HL-60/S4 treated with phorbol 12-myristate 13-acetate at 8.2 ng/mL for 4 days and 3 days (cell line): ENCODE measurements around the gene LINGO1.

Experiments
- in situ Hi-C: fragments of 300-500 bp; cut with MboI; formaldehyde crosslinking; loops from 2 replicates; pipeline ENCODE4 v1.15.0; 2022; ENCODE audit warnings: low sequenced_read_pairs

Gene LINGO1, protein sequence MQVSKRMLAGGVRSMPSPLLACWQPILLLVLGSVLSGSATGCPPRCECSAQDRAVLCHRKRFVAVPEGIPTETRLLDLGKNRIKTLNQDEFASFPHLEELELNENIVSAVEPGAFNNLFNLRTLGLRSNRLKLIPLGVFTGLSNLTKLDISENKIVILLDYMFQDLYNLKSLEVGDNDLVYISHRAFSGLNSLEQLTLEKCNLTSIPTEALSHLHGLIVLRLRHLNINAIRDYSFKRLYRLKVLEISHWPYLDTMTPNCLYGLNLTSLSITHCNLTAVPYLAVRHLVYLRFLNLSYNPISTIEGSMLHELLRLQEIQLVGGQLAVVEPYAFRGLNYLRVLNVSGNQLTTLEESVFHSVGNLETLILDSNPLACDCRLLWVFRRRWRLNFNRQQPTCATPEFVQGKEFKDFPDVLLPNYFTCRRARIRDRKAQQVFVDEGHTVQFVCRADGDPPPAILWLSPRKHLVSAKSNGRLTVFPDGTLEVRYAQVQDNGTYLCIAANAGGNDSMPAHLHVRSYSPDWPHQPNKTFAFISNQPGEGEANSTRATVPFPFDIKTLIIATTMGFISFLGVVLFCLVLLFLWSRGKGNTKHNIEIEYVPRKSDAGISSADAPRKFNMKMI

GRCh38 chr15:77632534-77633133, at the start of gene LINGO1:
Gene LINGO1 (minus strand): TSS chr15:77632912. CDS start chr15:77632315, 597 bp downstream.
- in situ Hi-C loops, result no loop called here

DNA sequence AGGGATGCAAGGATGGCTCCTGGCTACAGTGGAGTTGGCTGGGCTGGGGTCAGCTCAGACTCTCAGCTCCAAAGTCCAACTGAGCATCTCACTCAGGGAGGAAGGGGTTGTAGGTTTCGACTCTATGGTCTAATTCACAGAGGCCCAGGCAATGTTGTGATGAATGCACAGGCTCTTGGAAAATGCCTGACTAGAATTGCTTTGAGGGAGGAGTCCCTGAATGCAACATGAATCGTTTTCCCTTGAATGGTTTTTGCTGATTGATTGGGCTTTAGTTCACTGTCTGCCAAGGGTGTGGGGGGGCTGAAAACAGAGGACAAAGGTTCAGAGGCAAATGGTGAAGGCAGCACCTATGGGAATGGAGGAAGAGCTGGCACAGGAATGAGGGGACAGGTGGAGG, 48.6 kb upstream of the LINGO1 start:
- in situ Hi-C loops, result no loop called here

DNA sequence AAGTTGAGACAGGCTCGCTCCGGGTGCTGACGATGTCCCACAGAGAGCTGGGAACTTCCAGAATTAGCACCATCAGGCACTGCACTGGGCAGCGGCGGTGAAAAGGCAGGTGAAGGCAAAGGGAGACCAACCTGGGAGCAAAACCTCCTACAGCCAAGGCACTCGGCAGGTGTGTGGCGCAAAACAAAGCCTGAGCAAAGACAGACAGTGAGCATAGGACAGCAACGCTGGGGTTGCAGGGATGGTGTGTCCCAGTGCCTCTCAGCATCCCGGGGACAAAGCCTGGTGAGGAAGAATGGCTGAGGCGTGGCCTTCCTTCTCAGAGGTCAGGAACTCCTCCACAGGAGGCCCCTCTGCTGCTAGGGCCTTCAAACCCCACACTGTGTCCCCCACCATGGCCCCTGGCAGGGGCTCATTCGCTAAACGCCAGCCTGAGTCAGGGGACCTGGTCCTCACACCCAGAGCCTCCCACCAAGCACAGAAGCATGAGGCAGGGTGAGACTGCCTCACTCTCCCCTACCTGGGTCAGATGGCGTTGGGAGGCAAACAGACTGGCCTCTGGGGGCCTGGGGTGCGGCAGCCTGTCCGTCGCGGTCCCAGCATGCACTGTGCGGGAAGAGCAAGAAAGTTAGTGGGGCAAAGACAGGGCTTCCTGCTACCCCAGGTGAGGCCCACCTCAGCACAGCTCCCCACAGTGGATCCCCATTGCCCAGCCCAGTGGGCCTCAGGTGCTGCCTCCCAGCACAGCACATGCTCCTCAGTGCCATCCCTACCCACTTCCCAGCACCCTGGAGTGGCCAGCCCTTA, 44.1 kb upstream of the LINGO1 start:
- in situ Hi-C loops, result no loop called here

DNA sequence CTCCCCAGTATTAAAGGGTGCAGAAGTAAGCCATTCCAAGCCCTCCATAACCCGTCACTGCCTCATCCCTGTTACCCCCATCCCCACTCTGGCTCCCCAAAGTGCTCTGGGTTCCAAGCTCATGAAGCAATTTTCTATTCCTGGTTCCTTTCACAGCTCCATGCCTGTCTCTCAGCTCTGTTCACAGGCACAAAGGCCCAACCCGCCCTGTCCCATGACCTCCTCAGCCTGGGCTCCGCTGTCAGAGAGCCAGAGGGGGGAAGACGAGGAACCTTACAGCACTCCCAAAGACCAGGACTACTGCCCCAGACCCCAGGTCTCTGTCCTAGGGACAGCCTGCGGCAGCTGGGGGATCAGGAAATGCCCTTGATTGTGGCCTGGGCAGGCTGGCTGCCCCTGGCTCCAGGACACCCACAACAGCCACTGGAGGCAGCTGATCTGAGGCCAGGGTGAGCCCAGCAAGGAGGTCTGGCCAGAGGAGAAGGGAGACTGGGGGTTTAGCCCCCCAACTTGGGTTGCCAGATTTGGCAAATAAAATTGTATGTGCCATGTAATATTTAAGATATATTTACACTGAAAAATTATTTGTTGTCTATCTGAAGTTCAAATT, 43.2 kb upstream of the LINGO1 start:
- in situ Hi-C loops, result no loop called here

DNA sequence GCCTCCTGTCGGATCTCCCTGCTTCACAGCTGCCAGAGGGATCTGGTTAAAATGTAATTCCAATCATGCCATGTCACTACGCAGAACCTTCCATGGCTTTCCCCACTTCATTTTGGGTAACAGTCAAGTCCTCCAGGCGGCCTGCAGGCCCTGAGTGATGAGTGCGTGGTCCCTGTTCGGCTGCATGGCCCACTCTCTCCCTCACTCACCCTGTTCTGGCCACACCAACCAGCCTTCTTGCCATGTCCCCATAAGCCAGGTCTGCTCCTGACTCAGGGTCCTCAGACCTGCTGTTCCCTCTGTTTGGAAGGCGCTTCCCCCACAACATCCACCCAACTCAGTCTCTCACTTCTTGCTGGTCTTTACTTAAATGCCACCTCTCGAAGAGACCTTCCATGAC, 41.6 kb upstream of the LINGO1 start:
- in situ Hi-C loops, result no loop called here

DNA sequence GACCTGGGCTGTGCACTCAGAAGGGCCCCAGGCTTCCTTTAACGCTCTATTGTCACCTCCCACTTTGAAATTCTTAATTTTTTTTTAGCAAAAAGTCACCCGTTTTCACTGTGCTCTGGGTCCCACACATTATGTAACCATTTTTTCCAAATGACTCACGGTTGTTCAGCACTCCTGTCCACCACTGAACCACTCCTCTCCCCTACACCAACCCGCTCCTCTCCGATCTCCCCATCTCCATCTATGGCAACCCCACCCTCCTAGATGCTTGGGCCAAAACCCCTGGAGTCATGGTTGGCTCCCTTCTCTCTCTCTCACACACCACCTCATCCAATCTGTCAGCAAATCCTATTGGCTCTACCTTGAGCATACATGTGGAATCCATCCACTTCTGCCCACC, 41.2 kb upstream of the LINGO1 start:
- in situ Hi-C loops, result no loop called here

DNA sequence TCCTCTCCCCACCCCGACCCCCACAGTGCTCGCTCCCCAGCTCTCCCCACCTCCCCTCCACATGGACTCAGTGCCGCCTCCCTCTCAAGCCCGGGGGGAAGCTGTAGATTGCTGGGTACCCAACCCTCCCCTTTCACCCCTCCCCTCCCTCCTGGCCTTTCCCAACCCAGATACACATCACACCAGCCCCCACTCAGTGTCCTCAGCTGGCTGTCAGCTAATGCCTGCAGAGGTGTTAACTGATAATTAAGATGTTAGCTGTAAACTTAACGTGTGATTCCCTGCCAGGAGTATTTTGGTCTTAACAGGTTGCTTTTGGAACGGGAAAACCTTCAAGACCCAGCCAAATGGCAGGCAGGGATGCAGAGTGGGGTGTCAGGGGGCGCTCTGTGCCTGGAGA, 39.4 kb upstream of the LINGO1 start:
- in situ Hi-C loops, result no loop called here

GRCh38 chr15:77671362-77672056, 38.8 kb upstream of the LINGO1 start:
- in situ Hi-C loops, result no loop called here

DNA sequence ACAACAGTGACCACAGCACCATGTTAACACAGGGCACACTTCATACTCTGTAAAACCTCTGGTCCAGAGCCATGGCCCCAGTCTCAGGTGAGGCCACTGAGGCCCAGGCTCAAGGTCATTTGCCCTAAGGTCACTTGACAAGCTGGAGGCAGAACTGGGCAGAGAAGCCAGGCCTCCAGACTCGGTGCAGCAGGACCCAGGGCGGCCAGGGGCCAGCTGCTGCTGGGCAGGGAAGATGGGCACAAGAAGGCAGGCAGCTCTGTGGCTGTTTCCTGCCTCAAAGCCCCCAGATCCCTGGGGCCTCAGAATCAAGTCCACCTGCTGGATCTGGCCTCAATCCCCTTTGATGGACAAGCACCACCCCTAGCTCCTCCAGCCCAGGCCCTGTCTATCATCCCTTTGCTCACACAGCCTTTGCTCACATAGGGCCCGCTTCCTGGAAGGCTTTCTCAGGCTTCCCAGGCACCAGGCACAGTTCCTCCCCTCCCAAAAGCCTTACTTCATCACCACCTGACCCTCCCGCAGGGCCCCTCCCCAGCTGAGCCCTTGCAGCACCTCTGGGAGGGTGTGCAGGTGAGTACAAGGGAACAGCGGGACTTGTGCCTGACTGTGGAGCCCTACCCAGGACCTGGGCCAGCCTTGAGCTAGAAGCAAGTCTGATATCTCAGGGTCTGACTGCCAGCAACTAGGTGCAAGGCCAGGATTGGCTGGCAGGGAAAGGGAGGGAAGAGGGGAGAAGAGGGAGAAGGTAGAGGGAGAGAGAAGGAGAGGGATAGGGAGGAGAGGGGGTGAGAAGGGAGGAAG, 38.0 kb upstream of the LINGO1 start:
- in situ Hi-C loops, result no loop called here

GRCh38 chr15:77669896-77670295, 37.2 kb upstream of the LINGO1 start:
- in situ Hi-C loops, result no loop called here

DNA sequence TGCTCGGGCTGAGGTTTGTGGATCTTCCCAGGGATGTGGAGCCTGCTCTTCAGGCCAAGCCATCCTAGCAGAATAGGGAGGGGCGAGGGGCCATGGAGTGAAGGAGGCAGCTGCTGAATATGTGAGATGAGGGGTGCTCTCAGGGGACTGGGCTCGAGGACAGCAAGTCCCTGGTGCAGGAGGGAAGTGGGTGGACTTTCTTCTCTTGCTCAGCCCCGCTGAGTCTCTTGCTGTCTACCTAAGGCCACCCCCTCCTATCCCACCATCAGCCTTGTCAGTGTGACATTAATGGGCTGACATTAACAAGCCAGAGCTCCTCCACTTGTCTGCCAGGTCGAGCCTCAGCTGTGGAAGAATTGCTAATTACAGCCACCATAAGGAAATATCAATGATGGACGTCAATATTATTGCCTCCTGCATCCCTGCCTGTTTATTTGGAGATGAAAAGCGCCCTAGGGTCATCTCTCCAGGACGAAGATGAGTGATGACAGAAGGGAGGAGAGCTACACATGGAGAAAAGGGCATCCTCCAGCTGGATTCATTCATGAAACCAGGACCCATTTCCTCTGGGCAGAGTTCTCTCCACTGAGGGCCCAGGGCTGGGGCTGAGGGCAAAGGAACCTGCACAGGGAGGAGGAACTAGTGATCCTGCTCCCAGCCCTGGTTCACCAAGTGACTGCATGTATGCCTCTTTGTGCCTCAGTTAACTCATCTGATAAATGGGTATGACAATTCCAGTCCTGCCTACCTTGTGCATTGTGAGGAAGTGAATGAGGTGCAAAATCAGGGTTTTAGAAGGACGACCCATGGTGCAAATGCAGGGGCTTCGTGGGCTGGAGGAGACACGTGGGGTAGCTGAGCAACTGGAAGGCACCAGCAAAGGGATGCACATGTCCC, 34.9 kb upstream of the LINGO1 start:
- in situ Hi-C loops, result no loop called here

- in situ Hi-C loops, result no loop called here
These were observed 33.6 kb upstream of the LINGO1 start for GRCh38 chr15:77666296-77666660.

DNA sequence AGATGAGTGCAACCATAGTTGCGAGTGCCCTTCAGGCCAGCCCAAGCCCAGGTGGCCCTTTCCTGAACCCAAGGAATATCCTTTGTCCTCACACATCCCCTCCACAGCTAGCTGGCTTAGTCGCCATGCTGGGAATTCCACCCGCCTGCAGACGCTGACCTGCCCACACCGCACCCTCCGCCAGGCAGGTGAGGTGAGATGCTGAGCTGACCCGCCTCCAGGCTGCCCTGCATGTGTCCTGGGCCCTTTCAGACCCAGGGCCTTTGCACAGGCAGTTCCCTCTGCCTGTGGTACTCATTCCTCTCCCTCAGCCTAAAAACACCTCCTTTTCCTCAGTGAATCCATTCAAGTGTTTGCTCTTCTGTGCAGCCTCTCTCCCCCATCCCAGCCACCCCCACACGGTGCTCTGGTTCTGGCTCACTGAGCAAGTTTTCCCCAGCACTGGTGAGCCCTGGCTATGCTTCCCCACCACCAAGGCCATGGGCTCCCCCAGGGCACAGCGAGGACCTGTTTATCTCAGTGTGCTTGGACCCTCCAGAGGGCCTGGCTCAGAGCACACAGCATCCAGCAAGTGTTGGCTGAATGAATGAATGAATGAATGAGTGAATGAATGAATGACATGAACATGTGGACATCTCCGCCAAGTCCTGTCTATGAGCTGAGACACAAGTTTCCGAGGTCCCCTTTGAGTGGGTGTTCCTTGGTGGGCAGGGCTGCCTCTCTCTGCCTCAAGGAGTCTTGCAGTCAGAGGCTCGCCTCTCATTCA, 33.0 kb upstream of the LINGO1 start:
- in situ Hi-C loops, result no loop called here

GRCh38 chr15:77664428-77664827, 31.7 kb upstream of the LINGO1 start:
- in situ Hi-C loops, result no loop called here

- in situ Hi-C loops, result no loop called here
These were observed 30.5 kb upstream of the LINGO1 start for GRCh38 chr15:77663256-77663655.

DNA sequence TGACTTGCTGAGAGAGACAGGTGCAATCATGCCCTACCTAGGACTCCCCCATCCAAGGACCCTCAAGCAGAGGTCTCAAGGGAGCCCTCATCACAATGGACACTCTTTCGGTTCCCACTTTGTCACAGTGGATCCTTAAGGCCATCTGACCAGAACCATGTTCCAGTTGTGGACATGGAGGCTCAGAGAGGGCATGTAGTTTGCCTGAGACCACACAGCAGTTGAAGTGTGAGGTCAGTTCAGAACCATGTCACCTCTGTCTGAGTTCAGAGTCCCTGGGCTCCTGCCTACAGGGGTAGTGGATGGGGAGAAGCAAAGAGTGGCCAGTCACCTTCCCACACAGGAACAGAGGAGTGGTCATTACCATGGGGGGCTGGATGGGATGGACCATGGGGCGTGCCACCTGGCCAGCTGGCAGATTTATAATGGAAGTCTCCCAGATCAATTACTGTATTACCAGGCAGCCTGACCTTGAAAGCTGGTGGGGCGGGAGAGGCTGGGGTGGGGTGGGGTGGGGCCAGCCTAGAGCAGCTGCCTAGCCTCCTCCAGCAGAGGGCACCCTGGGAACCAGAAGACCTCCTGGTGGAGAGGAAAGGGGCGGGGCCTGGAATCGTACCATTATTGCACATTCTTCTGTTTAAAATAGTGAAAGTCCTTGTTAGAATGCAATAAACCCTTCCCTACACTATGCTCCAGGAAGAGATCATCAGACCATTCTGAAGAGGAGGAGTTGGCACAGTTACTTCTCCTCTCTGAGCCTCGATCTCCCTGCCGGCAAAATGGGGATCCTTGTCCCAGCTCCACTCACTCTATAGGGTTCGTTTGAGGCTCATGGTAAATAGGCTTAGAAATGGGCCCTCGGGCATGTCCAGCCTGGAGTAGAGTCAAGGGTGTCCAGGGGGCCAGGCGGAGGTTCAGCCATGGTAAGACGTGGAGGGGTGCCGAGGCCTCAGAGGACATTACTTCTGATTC, 26.9 kb upstream of the LINGO1 start:
- in situ Hi-C loops, result no loop called here

DNA sequence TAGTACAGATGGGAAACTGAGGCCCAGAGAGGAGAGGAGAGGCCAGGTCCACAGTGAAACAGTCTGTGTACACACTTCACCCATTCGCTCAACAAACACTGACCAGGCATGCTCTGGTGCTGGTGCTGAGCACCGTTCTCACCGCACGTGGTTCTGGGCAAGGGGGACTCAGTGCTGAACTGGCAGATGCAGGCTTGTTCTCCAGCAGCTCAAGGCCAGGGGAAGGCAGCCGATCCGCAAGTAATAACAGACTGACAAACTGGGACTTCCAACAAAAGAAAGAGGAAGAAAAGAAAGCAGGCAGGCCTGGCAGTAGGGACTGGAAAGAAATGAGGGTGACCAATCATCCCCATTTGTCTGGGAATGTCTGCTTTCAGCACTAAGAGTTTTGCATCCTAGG, 25.6 kb upstream of the LINGO1 start:
- in situ Hi-C loops, result no loop called here
